ENCODE data around the gene ARMS2.

DNA sequence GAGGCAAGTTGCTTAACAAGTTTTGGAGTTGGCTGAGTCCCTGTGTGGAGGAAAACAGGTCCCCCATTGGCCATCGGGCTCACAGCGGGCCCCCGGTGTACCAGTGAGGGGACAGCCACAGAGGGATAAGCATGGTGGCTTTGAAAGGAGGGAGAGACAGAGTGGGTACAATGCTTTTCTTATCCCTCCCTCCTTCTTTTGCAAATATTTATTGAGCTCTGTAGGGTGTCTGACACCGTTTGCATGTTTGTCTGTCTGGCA is 9.7 kb downstream of the ARMS2 start:
- TF ChIP-seq CTCF (IDR thresholded peaks at IDR 0.05) (no peak), POLR2A (IDR thresholded peaks at IDR 0.05) (no peak)

All from right lobe of liver (tissue), 4 donors.